Ishikawa (cell line): ENCODE data around the gene NEUROG3.

Experiments
- CEBPB ChIP-seq: IDR thresholded peaks from 2 replicates; pipeline ENCODE4 v1.6.1; 2012
- CREB1 ChIP-seq: IDR thresholded peaks from 2 replicates; pipeline ENCODE4 v1.6.1; 2012; ENCODE audit warnings: low read depth
- FOXM1 ChIP-seq: IDR thresholded peaks from 2 replicates; pipeline ENCODE4 v1.6.1; 2012; ENCODE audit warnings: low read depth, borderline replicate concordance
- MAX ChIP-seq: IDR thresholded peaks from 2 replicates; pipeline ENCODE4 v1.6.1; 2012
- RAD21 ChIP-seq: IDR thresholded peaks from 2 replicates; pipeline ENCODE4 v1.6.1; 2012; ENCODE audit warnings: low read depth
- REST ChIP-seq: IDR thresholded peaks from 2 replicates; pipeline ENCODE4 v1.6.1; 2012; ENCODE audit warnings: low read depth, mild to moderate bottlenecking

GRCh38 chr10:69620625-69621024 lies 47.4 kb upstream of the NEUROG3 start:
- TF ChIP-seq REST, result no peak
- TF ChIP-seq RAD21, result no peak
- no peak for TF ChIP-seq CEBPB
- TF ChIP-seq FOXM1, result no peak
- no peak for TF ChIP-seq MAX
- TF ChIP-seq CREB1, result no peak
